H54 (cell line): ENCODE measurements around the gene TRIM33.
A peak's percentile ranks its signal among the peaks of the same experiment; 100 is the strongest.

Experiments
- DNase-seq: peaks from one replicate; pipeline ENCODE4 v3.0.0; 2011; ENCODE audit warnings: low spot score, mixed read lengths; ENCODE audit not compliant: insufficient read length
- FAIRE-seq: peaks from 3 replicates; lab custom pipeline; 2011; peaks lifted over from hg19 to GRCh38; lab: Jason Lieb, UNC
- POLR2A ChIP-seq: IDR thresholded peaks from 2 replicates; pipeline ENCODE4 v1.6.1; 2011; ENCODE audit warnings: low read depth, mild to moderate bottlenecking, low read length

TRIM33 gene

DNA sequence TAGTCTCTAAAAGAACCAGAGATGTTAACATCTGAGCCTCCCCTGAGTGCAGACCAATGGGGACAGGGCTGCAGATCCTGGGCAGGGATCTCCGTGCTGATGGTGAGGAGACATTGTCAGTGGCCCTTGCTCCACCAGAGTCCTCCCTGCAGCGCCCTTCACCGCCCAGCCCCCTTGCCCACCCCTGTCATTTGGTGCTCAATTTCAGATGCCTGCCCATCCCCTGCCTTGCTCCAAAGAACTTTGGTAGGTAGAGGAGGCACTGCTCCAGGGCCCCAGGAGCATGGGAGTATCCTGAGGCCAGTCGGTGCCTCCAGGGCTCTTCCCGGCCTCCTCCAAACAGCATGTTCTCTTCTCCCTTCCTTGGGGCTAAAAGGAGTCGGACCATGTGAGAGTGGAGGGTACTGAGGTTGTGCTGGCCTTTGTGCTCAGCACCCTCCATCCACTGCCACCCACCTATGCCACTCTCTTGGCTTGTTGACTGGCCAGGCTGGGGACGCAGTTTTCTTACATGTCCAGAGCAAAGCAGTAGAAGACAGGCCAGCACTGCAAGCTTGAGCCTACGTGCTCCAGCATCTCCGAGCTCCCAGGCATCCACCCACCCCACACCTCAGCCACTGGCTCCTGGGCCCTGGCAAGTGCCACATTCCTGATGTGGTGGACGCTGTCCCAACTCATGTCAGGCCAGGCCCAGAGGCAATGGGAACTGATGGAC is 160.1 kb downstream of the TRIM33 start:
- no peak for TF ChIP-seq POLR2A
- no peak for DNase-seq
- no peak for FAIRE-seq

DNA sequence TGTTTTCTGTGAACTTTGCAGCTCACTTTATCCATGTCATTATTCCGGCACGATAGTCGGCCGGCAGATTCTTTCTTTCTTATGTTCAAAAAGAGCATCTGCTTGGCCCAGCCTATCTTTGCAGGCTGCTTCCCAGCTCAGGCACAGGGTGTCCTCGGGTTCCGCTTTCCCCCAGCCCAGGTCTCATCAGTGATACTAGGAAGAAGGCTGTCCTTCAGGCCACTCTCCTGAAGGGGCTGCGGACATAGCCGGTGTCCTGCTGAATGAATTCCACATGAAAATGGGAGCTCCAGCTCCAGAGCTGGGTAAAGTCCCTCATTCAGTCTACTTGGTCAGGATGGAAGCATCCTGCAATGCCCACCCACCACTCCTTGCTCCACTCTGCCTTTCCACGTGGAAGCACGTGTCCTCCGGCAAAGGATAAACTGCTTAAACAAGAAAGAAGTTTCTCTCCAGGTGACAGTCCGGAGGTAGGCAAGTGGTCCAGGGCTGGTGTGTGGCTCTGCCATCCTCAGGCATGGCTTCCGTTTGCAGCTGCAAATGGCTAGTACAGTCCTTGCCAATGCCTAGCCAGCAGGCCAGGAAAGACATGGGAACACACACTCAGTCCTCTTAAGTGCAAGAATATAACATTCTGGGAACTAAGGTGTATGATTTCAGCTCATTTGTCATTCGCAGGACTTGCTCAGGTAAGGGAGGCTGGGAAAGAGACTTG is 161.0 kb downstream of the TRIM33 start:
- DNase-seq (no peak), FAIRE-seq (no peak)
- TF ChIP-seq POLR2A, result no peak

DNA sequence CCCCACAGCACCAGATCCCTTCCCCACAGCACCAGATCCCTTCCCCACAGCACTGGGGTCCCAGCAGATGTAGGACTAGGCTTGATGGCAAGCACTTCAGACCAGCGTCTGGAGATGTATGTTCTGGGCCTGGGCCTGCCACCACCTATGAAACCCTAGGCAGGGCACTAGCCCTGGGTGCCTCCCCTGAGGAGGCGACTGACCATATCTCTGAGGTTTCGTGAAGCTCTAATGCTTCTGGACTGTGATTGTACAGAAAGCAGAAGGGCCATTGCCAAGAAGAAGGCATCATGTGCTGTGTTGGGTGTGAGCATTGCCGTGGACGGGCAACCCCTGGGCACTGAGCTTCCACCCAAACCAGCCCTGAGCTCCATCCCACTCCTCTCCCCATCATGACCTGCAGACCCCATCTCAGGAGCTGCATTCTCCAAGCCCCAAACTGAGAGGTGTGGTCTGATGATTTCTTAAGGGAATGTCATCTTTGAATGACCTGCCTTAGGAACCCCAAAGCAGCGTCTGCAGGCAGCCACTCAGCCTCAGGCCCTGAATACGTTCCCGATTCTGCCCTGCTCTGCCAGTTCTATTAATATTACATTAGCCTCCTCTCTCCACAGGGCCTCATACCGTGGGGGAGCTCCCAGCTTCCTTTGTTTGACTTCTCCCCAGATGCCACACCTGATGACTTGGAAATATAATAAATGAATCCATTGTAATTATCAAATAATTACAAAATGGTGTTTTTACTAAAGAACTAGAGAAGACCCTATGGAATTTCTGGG is 163.4 kb downstream of the TRIM33 start:
- FAIRE-seq (no peak), DNase-seq (no peak)
- no peak for TF ChIP-seq POLR2A

DNA sequence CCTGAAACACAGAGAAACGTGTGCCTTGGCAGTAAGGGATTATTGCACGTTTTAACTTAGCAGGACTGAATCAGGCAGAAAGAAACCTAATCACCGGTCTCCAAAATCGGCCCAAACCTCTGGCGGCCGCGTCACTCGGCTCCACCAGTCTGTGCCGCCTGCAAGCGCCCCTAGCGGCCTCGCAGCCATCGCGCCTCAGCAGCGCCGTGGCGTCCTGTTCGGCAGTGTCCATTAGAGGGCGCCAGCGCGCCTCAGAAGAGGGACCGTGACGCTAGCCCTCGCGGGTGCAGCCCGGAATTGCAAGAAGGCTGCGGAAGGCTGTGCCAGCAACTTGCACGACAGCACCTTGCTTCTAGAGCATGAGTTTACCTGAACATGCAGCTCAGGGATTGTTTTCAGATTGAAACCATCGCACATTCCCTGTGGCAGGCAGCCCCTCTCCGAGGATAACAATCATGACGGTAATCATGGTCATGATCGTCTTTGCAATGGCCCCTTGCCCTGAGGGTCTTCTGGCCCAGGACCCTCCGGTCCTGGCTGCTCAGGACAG is 164.4 kb downstream of the TRIM33 start:
- peak; percentile 88 for DNase-seq
- FAIRE-seq, result peak; percentile 15
- no peak for TF ChIP-seq POLR2A

DNA sequence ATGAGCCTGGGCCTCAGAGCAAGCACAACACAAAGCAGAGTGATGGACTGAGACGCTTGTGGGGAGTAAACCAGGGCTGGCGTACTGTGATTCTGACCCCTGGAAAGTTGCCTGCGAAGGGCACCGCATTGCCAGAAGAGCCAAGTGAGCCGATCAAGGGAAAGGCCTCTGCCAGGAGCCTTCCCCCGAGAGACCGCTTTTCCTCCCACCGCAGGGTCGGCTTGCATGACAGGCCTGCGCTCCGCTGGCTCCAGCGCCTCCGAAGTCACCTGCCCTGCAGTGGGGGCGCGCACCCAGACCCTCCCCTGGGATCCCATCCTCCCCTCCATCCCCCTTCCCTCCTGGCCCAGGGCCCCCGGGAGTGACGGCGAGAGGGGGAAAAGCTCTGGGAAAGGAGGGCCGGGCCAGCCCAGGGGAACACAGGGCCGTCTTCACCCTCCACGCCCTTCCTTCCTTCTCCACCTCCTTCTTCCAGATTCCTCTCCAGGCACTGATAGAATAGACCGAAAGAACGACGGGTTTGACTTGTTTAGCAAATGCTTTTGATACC is 165.0 kb downstream of the TRIM33 start:
- no peak for FAIRE-seq
- no peak for TF ChIP-seq POLR2A
- no peak for DNase-seq

DNA sequence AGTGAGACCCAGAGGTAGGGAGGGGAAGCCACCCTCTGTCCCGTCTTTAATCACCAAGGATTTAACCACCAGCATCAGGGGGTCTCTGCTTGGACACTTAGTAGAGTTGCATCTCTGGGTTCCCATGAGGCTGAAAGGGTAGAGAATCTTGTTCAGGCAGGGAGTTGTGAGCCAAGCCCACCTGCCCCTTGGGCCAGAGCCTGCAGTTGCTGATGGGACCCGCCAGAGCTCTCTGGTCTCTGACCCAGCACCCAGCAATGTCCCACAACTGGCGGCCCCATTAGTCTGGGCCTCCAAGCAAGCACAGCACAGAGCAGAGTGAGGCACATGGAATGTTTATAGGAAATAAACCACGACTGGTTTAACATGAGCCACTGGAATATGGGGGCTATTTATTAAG is 166.3 kb downstream of the TRIM33 start:
- no peak for FAIRE-seq
- DNase-seq, result no peak
- TF ChIP-seq POLR2A, result no peak
